DMS114 treated with DMSO at 0.1 percent for 48 hours (cell line): ENCODE measurements around the gene CLDN8.
A peak's percentile ranks its signal among the peaks of the same experiment; 100 is the strongest.

Source experiments
- DNase-seq: peaks from one replicate; lab custom pipeline; 2025; ENCODE audit not compliant: unreplicated experiment; lab: John Stamatoyannopoulos, UW

Gene CLDN8

GRCh38 chr21:30206551-30207251 lies 9.2 kb downstream of the CLDN8 start:
- DNase-seq, result no peak

GRCh38 chr21:30200000-30200399 lies 15.9 kb downstream of the CLDN8 start:
- DNase-seq, result no peak

- peak; percentile 15 for DNase-seq
Observed at GRCh38 chr21:30194701-30195299, 21.1 kb downstream of the CLDN8 start.

- DNase-seq, result no peak
Observed at GRCh38 chr21:30193201-30193600, 22.7 kb downstream of the CLDN8 start.

- no peak for DNase-seq
Observed at GRCh38 chr21:30190554-30190953, 25.3 kb downstream of the CLDN8 start.

- no peak for DNase-seq
Observed at GRCh38 chr21:30189773-30190172, 26.1 kb downstream of the CLDN8 start.

GRCh38 chr21:30186242-30186641 lies 29.7 kb downstream of the CLDN8 start:
- no peak for DNase-seq

GRCh38 chr21:30168086-30168485 lies 47.8 kb downstream of the CLDN8 start:
- no peak for DNase-seq

GRCh38 chr21:30166705-30167104 lies 49.2 kb downstream of the CLDN8 start, which contains the start of gene CLDN17:
CLDN17 (minus strand) TSS chr21:30166805; CDS start chr21:30166617, 188 bp downstream.
- no peak for DNase-seq

GRCh38 chr21:30166171-30166570 lies 49.7 kb downstream of the CLDN8 start:
- DNase-seq, result no peak

GRCh38 chr21:30164796-30165195 lies 51.1 kb downstream of the CLDN8 start:
- DNase-seq, result no peak
